ENCODE measurements around the gene ACSBG1.

ACSBG1 gene

GRCh38 chr15:78216276-78217104 lies 17.9 kb downstream of the ACSBG1 start:
- DNase-seq, result no peak

DNA sequence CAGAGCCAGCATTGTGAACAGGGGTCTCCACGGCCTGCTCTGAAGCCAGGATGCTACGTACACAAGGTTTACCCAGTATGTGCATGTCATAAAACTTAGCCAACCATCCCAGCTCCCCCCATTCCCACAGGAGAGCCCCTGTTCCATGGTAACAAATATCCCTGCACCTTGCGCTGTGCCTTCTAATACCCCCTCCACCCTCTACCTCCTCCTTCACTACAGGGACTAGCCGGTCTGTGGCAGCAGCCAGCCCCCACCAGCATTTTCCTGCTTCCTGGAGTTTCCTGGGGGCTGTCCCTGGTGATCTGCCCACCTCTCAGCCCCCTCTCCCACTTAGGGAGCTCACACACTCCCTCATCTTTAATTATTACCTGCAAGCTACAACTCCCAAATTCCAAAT lies 20.4 kb downstream of the ACSBG1 start:
- DNase-seq, result no peak

DNA sequence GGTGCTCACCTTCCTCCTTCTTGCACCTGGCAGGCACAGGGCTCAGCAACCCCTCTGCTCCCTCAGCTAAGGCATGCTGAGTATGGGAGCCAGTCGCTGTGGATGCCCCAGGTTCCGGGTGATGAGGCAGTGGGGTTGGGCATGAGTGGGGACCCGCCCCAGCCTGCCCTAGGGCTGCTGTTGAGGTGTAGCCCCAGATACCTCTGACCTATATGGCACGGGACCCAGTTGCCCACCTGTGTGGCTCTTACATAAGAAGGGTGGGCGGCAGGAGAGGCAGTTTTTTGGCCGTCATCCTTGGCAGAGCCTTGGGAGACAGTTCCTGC lies 21.0 kb downstream of the ACSBG1 start:
- no peak for DNase-seq

DNA sequence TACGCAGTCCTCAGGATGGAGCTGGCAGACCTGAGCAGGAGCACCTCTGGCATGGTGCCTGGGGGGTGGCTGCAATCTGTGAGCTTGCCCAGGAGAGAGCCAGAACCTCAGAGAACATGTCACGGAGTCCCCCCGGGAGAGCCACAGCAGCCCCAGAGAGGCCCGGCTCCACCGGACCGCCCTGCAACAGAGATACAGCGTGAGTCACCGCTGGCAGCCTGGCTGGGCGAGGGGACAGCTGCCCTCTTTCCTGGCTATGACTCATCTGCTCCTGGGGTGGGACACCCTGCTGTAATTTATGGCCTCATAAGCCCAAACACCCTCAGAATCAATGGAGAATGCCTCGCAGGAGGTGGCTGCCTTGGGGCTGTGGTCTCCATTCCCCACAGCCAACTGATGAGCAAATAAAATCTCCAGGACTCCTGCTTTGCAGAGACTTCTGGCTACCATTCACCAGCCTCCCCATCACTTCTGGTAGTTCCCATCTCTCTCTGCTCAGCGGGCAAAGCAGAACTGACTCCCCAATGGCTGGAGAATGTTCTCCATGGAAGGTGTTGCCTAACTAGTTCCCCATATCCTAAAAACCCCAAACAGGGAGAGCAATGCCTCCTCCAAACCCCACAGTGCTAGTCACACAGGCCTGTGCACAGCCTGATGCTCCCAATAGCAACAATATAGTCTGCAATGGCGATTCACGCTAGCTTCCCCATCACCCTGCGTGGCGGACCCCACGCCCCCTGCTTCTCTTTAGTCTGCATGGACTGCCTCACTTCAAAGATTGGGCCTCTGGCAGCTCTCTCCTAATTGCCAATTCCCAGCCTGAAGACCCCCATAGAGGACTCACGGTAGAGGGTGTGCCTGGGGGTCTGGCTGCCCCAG lies 21.6 kb downstream of the ACSBG1 start:
- no peak for DNase-seq

DNA sequence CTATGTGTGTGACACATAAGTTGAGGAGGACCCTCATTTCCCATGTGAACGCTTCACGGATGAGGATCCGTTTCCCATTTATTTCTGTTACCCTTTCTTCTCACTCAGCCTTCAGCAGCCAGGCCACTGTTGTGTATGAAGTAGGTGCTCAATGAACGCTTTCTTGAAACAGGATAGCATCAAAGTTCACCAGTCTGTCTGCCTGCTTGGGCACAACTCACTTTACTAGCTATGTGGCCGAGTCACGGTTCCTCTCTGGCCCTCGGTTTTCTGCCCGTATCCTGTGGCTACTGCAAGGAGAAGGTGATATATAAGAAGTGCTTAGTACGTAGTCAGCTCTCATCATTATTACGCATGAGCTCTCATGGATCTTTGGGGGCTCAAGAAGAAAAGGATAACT lies 22.4 kb downstream of the ACSBG1 start:
- DNase-seq, result no peak

- no peak for DNase-seq
Measured at GRCh38 chr15:78211189-78211921, 23.0 kb downstream of the ACSBG1 start.

DNA sequence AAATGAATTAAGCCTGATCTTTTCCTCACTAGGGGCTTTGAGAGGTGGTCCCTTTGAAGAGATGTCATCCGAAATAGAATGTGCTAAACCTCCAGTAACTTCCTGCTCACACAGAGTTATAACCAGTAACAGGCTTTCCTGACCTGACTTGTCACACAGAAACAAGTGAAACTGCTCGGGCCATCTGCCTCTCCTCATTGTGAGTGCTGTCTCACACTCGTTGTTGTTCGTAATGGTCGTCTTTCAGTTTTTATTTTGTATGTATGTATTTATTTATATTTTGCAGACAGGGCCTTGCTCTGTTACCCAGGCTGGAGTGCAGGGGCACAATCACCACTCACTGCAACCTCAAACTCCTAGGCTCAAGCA lies 24.0 kb downstream of the ACSBG1 start:
- DNase-seq, result peak; percentile 6

- DNase-seq, result no peak
Measured at GRCh38 chr15:78209646-78210348, 24.6 kb downstream of the ACSBG1 start.

DNA sequence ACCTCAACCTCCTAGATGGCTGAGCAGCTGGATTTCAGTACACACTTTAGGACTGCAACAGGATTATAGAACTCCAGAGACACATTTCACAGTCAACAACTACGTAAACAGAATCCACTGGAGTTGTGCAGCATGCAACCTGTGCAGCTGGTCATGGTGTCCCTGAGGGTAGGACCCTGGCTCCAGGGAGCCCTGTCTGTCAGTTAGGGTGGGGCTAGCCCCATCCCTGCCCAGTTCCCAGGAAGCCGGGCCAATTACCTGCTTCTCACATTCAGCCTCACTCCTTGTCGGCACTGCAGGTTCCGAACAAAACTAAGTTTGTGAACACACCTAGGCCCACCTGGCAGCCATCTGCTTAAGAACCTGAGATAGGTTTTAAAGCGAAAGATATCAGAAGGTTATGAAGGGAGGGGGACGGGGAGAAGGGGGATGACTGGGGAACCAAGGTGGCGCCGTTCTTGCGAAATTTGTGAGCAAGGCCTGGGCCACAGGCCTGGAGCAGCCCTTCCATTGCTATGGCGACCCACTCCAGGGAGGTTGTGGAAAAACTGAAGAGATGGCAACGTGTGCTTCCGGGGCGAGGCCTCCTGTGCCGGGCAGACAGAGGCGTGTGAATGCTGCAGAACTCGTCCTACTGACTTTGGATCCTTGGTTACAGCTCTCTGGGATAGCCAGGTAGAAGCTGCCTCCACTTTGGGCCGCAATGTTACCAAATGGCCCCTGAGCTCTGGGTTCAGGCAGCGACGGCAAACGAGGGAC lies 25.3 kb downstream of the ACSBG1 start:
- no peak for DNase-seq

- DNase-seq, result no peak
Measured at GRCh38 chr15:78208341-78208844, 26.0 kb downstream of the ACSBG1 start.

DNA sequence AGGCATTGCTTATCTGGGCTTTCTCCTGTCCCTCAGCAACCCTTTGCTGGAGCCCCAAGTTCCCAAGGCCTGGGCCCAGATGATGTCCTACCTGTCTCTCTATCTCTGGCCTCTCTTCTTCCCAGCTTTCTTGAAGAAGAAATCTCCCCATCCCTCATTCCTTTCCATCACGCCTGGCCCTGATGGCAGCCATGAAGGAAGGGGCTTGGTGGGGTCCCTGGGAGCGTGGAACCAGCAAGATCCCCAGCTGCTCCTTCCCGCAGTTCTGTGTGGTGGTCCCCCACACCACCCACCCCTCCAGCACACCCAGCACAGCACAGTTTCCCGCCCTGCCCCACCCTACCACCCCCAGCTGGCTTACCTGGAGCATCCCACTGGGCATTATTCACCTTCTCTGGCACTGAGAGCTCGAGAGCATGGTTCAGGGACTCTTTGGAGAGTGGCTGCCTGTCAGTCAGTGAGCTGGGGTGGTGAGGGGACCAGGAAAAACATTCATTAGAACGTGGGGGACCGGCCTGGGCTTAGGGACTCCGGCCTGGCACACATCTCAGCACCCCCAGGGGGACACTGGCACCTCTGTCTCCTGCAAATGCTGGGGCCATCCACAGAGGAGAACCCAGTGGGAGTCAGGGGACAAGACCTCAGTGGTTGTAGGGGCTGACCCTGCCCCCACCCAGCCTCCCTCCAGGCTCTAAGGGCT lies 26.6 kb downstream of the ACSBG1 start:
- no peak for DNase-seq

GRCh38 chr15:78207110-78207458 lies 27.3 kb downstream of the ACSBG1 start:
- no peak for DNase-seq

- no peak for DNase-seq
Measured at GRCh38 chr15:78206326-78207109, 27.8 kb downstream of the ACSBG1 start.

DNA sequence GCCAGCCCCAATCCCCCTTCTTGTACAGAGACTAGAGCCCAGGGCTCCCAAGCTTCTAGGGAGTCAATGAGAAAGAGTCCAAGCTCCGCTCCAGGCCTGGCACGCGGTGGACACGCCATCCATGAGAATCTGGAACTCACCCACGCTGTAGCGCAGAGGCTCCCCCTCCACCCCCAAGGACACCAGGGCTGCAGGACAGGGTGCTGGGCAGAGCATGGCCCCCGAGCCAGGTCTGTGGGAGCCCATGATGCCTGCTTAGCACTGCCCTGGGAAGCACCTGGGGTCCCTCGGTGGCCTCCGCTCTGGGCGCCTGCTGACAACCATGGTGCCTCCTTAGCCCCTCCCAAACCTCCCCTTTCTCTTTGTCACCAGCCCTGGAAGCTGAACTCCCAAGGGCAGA lies 28.5 kb downstream of the ACSBG1 start:
- no peak for DNase-seq

- no peak for DNase-seq
Measured at GRCh38 chr15:78205337-78205736, 29.0 kb downstream of the ACSBG1 start.

GRCh38 chr15:78204351-78205309 lies 29.7 kb downstream of the ACSBG1 start:
- no peak for DNase-seq

GRCh38 chr15:78203346-78204225 lies 30.8 kb downstream of the ACSBG1 start:
- no peak for DNase-seq
